H1 (cell line): ENCODE measurements around the gene RAB9B. TPM values are rescaled to one million over a fixed set of nuclear protein-coding genes. Genes with fewer than 3 reads are reported as not detected.

Source experiments
- CTCF ChIP-seq, 3 experiments: IDR thresholded peaks; 1 replicate in 2 of 3; 2 replicates in 1 of 3; pipeline versions ENCODE4 v1.5.1 to v1.6.1; 2011; ENCODE audit warnings: low read length in 3 of 3, mild to moderate bottlenecking in 3 of 3, inconsistent platforms in 2 of 3, low read depth in 1 of 3, moderate library complexity in 1 of 3; ENCODE audit not compliant: insufficient read depth in 1 of 3; ENCODE audit errors: control extremely low read depth in 1 of 3
- GTF2F1 ChIP-seq: IDR thresholded peaks from 2 replicates; pipeline ENCODE4 v1.6.1; 2012; ENCODE audit warnings: low read depth, low read length, improper control_type of control experiment, borderline replicate concordance
- JUND ChIP-seq: IDR thresholded peaks from 2 replicates; pipeline ENCODE4 v1.6.1; 2011; ENCODE audit warnings: mild to moderate bottlenecking, improper control_type of control experiment, low read length
- RFX5 ChIP-seq: IDR thresholded peaks from 2 replicates; pipeline ENCODE4 v1.6.1; 2011; ENCODE audit warnings: low read depth, low read length, improper control_type of control experiment, borderline replicate concordance
- RXRA ChIP-seq: IDR thresholded peaks from 2 replicates; pipeline ENCODE4 v1.6.1; 2011; ENCODE audit warnings: low read depth, mild to moderate bottlenecking, low read length, moderate library complexity; ENCODE audit not compliant: insufficient read depth
- SIX5 ChIP-seq: IDR thresholded peaks from 2 replicates; pipeline ENCODE4 v1.6.1; 2011; ENCODE audit warnings: mild to moderate bottlenecking, low read depth, low read length
- TEAD4 ChIP-seq: IDR thresholded peaks from 2 replicates; pipeline ENCODE4 v1.6.1; 2012; ENCODE audit warnings: low read depth, low read length, inconsistent platforms, mixed read lengths
- YY1 ChIP-seq: IDR thresholded peaks from 2 replicates; pipeline ENCODE4 v1.6.1; 2011; ENCODE audit warnings: low read depth, mild to moderate bottlenecking, low read length
- polyA plus RNA-seq, 7 experiments: library from polyadenylated mRNA; depleted of rRNA in 3 of 7; stranded (reverse) in 5 of 7; unstranded in 2 of 7; fragments of >200 nt in 5 of 7; fragments of 200-250 nt in 2 of 7; gene quantifications; 1 replicate in 5 of 7; 2 replicates in 1 of 7; 4 replicates in 1 of 7; pipeline versions ENCODE4 v1.2.1 to v1.2.3, GENCODE V29; 2011 to 2013; ENCODE audit warnings: missing spikeins in 2 of 7, mixed read lengths in 2 of 7
- total RNA-seq: library from RNA; stranded (reverse); fragmentation: NEBNext Ultra II Directional; extraction: Animal tissue kit (Norgen Biotek cat#: 25700); gene quantifications from 2 replicates; pipeline ENCODE4 v1.2.1, GENCODE V29; 2021
- TF ChIP-seq, protein P1 (sequence below): fragments of 300-600 bp; sonication (generic); IDR thresholded peaks from 2 replicates; pipeline ENCODE4 v1.7.1; 2012; ENCODE audit warnings: low read length, moderate library complexity, mild to moderate bottlenecking, inconsistent platforms; ENCODE audit not compliant: insufficient replicate concordance

RAB9B gene
- total and polyA plus RNA-seq, 2 of the 8 experiments (the other 6 are each of a cell fraction or from before 2014, with no cell fraction given) = 0.26 to 0.56 TPM

- TF ChIP-seq, protein P1, sequence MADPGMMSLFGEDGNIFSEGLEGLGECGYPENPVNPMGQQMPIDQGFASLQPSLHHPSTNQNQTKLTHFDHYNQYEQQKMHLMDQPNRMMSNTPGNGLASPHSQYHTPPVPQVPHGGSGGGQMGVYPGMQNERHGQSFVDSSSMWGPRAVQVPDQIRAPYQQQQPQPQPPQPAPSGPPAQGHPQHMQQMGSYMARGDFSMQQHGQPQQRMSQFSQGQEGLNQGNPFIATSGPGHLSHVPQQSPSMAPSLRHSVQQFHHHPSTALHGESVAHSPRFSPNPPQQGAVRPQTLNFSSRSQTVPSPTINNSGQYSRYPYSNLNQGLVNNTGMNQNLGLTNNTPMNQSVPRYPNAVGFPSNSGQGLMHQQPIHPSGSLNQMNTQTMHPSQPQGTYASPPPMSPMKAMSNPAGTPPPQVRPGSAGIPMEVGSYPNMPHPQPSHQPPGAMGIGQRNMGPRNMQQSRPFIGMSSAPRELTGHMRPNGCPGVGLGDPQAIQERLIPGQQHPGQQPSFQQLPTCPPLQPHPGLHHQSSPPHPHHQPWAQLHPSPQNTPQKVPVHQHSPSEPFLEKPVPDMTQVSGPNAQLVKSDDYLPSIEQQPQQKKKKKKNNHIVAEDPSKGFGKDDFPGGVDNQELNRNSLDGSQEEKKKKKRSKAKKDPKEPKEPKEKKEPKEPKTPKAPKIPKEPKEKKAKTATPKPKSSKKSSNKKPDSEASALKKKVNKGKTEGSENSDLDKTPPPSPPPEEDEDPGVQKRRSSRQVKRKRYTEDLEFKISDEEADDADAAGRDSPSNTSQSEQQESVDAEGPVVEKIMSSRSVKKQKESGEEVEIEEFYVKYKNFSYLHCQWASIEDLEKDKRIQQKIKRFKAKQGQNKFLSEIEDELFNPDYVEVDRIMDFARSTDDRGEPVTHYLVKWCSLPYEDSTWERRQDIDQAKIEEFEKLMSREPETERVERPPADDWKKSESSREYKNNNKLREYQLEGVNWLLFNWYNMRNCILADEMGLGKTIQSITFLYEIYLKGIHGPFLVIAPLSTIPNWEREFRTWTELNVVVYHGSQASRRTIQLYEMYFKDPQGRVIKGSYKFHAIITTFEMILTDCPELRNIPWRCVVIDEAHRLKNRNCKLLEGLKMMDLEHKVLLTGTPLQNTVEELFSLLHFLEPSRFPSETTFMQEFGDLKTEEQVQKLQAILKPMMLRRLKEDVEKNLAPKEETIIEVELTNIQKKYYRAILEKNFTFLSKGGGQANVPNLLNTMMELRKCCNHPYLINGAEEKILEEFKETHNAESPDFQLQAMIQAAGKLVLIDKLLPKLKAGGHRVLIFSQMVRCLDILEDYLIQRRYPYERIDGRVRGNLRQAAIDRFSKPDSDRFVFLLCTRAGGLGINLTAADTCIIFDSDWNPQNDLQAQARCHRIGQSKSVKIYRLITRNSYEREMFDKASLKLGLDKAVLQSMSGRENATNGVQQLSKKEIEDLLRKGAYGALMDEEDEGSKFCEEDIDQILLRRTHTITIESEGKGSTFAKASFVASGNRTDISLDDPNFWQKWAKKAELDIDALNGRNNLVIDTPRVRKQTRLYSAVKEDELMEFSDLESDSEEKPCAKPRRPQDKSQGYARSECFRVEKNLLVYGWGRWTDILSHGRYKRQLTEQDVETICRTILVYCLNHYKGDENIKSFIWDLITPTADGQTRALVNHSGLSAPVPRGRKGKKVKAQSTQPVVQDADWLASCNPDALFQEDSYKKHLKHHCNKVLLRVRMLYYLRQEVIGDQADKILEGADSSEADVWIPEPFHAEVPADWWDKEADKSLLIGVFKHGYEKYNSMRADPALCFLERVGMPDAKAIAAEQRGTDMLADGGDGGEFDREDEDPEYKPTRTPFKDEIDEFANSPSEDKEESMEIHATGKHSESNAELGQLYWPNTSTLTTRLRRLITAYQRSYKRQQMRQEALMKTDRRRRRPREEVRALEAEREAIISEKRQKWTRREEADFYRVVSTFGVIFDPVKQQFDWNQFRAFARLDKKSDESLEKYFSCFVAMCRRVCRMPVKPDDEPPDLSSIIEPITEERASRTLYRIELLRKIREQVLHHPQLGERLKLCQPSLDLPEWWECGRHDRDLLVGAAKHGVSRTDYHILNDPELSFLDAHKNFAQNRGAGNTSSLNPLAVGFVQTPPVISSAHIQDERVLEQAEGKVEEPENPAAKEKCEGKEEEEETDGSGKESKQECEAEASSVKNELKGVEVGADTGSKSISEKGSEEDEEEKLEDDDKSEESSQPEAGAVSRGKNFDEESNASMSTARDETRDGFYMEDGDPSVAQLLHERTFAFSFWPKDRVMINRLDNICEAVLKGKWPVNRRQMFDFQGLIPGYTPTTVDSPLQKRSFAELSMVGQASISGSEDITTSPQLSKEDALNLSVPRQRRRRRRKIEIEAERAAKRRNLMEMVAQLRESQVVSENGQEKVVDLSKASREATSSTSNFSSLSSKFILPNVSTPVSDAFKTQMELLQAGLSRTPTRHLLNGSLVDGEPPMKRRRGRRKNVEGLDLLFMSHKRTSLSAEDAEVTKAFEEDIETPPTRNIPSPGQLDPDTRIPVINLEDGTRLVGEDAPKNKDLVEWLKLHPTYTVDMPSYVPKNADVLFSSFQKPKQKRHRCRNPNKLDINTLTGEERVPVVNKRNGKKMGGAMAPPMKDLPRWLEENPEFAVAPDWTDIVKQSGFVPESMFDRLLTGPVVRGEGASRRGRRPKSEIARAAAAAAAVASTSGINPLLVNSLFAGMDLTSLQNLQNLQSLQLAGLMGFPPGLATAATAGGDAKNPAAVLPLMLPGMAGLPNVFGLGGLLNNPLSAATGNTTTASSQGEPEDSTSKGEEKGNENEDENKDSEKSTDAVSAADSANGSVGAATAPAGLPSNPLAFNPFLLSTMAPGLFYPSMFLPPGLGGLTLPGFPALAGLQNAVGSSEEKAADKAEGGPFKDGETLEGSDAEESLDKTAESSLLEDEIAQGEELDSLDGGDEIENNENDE = no peak
- no peak for TF ChIP-seq TEAD4
- TF ChIP-seq YY1 = no peak
- no peak for TF ChIP-seq CTCF (IDR thresholded peaks at IDR 0.05; ENCODE audit: control extremely low read depth in 1 of 3, insufficient read depth in 1 of 3, low read depth in 1 of 3, low read length in 3 of 3)
- no peak for TF ChIP-seq RFX5
- no peak for TF ChIP-seq SIX5
- TF ChIP-seq GTF2F1 = no peak
- TF ChIP-seq JUND = no peak
- no peak for TF ChIP-seq RXRA
Observed at GRCh38 chrX:103797691-103798090, 34.4 kb downstream of the RAB9B start (continued).
